HG02870 (cell line): Measurements from ENCODE around the gene TADA2B.

Source experiments
- ATAC-seq: cut with Tn5 transposase; IDR thresholded peaks from one replicate; pipeline ENCODE4 v1.9.1; 2021; ENCODE audit warnings: mild to moderate bottlenecking, moderate library complexity; ENCODE audit not compliant: unreplicated experiment

The TADA2B gene

GRCh38 chr4:7043284-7044136 lies at the start of gene TADA2B:
Gene TADA2B, plus strand, starts transcription at chr4:7043372. Its CDS starts 208 bp downstream, at chr4:7043580.
- peak; percentile 12 for ATAC-seq

GRCh38 chr4:6996481-6996880 lies 46.7 kb upstream of the TADA2B start:
- no peak for ATAC-seq

- no peak for ATAC-seq
Observed at GRCh38 chr4:6999172-7000086, 43.7 kb upstream of the TADA2B start.

- ATAC-seq, result no peak
Observed at GRCh38 chr4:7000421-7001176, 42.6 kb upstream of the TADA2B start.

- no peak for ATAC-seq
Observed at GRCh38 chr4:7001271-7001670, 41.9 kb upstream of the TADA2B start.

- ATAC-seq, result no peak
Observed at GRCh38 chr4:7002336-7002735, 40.8 kb upstream of the TADA2B start.

GRCh38 chr4:7003176-7003878 lies 39.8 kb upstream of the TADA2B start:
- ATAC-seq, result no peak

- ATAC-seq, result no peak
Observed at GRCh38 chr4:7003879-7004240, 39.3 kb upstream of the TADA2B start.

GRCh38 chr4:7004331-7004730 lies 38.8 kb upstream of the TADA2B start:
- ATAC-seq, result no peak

- ATAC-seq, result no peak
Observed at GRCh38 chr4:7005571-7005970, 37.6 kb upstream of the TADA2B start.

GRCh38 chr4:7006411-7006810 lies 36.8 kb upstream of the TADA2B start:
- ATAC-seq, result no peak

- no peak for ATAC-seq
Observed at GRCh38 chr4:7007142-7007907, 35.8 kb upstream of the TADA2B start.

GRCh38 chr4:7007944-7008343 lies 35.2 kb upstream of the TADA2B start:
- ATAC-seq, result no peak

GRCh38 chr4:7009564-7009963 lies 33.6 kb upstream of the TADA2B start:
- ATAC-seq, result no peak

- ATAC-seq, result no peak
Observed at GRCh38 chr4:7013175-7013574, 30.0 kb upstream of the TADA2B start.

- no peak for ATAC-seq
Observed at GRCh38 chr4:7014815-7015214, 28.4 kb upstream of the TADA2B start.

- ATAC-seq, result no peak
Observed at GRCh38 chr4:7015383-7016035, 27.7 kb upstream of the TADA2B start.

- no peak for ATAC-seq
Observed at GRCh38 chr4:7016086-7016485, 27.1 kb upstream of the TADA2B start.

- ATAC-seq, result no peak
Observed at GRCh38 chr4:7016512-7016911, 26.7 kb upstream of the TADA2B start.
